DMS79 treated with DMSO at 0.1 percent for 48 hours (cell line): ENCODE measurements around the gene SURF1.
"Not testable (repeated sequence)": the region's sequence is repeated elsewhere in the genome, so short reads cannot be mapped to it uniquely, and the experiment has no call there.

ENCODE experiments used
- DNase-seq: peaks from one replicate; lab custom pipeline; 2025; lab: John Stamatoyannopoulos, UW

Gene SURF1

GRCh38 chr9:133323211-133323610, 33.1 kb downstream of the SURF1 start:
- no peak for DNase-seq

DNA sequence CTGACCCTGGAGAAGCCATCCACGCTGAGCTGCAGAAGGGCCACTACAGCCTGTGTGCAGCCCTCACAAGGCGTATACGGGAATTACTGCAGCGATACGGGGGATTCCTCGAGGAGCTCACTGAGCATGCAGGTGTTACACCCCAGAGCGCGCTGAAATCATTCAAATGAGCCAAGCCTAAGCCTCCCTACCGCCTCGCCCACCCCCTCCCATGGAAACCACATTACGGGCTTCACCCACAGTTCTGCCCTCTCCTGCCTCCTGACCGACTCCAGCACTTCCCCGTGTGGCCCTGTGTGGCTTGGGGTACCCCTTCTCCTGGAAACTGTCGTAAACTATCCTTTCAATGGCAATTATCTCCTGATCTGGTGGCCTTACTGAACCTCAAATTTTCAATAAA, 33.6 kb downstream of the SURF1 start:
- no peak for DNase-seq

GRCh38 chr9:133321411-133321935, 34.8 kb downstream of the SURF1 start:
- DNase-seq, result no peak

GRCh38 chr9:133320421-133320881, 35.8 kb downstream of the SURF1 start:
- no peak for DNase-seq

DNA sequence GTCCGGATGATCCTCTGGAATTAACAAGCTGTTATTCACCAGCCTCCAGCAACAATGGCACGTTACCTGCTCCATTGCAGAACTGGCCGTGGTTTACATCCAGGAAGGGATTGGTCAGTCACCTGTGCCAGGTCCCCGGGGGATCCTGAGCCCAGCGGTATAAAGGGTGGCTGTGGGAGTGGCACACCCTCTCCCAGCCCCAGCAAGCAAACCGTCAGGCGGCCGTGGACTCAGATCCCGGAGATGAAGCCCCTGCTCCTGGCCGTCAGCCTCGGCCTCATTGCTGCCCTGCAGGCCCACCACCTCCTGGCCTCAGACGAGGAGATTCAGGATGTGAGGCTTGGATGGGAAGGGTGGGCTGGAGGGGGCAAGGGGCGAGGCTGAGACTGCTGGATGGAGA, 38.7 kb downstream of the SURF1 start:
- not testable (repeated sequence) for DNase-seq

DNA sequence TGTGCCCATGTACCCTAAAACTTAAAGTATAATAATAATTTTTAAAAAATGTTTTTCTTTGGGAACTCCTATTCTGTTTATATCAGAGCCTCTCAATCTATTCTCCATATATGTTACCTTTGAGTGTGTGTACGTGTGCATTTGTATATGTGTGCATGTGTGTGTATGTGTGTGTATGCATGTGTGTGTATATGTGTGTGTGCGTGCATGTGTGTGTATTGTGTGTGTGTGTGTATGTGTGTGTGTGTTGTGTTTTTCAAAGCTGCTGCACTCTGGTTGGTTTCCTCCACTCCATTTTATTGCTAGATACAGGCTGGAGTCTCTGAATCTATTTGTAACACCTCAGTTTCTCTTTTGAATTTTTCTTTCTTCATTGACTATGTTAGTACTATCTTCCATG, 40.3 kb downstream of the SURF1 start:
- no peak for DNase-seq

GRCh38 chr9:133309608-133310007, 46.7 kb downstream of the SURF1 start:
- DNase-seq, result no peak

DNA sequence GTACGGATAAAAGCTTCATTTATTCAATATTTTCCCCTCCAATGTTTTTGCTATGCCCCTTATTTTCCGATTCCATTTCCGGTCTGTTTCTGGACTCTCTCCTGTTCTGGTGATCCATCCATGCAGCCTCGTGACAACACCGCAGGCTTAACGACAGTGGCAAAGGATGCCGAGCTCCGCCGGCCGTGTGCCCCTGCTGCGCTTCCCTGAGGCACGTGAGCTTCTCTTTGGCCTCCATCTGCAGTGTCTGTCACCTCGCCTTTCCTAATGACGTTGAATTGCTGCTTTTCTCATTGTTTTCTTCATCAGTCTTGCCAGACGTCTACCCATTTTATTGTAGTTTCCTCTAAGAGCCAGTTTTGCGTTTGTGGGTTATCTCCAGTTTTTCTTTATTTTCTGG, 49.0 kb downstream of the SURF1 start:
- DNase-seq, result no peak

DNA sequence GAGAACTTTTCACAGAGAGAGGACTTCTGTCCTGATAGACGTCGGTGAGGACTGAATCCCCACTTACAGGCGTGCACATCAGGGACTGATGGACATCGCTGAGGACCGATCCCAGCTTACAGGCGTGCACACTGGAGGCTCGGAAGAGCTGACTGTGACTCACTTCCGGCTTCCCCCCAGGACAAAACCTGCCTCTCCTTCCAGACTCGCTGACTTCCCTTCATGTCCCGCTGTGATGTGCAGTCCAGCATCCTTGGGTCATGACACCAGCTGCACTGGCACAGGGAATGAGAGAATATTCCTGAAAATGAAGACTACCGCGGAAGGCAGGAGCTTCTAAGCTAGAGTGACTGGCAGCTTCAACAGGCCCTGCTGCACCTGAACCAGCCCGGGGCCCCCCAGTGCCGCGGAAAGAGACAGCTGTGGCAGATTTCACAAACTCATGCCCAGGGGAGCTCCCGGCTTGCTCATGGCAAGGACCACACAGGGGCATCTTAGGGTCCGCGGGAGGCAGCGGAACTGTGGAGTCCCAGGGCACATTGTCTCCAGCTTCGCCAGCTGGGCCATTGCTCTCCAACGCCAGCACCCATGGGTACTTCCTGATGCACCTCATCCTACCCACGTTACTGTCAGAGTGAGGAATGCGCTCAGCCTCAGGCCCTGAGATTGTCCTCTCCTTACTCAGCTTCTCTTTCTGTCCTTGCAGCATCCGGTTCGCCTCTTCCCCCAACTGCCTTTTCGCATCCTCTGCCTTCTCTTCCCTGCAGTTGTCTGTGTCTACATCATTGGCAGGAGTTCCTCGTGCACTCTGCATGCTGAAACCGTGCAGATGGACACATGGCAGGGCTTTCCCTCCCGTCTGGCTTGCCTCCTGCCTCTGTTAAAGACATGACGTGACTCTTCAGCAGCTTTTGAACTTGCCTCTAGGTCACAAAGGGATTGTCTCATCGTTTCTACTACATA, 49.8 kb downstream of the SURF1 start:
- DNase-seq, result no peak

- no peak for DNase-seq
These were observed 50.6 kb downstream of the SURF1 start for GRCh38 chr9:133305731-133306130.

GRCh38 chr9:133304477-133305377, 51.6 kb downstream of the SURF1 start:
- no peak for DNase-seq

DNA sequence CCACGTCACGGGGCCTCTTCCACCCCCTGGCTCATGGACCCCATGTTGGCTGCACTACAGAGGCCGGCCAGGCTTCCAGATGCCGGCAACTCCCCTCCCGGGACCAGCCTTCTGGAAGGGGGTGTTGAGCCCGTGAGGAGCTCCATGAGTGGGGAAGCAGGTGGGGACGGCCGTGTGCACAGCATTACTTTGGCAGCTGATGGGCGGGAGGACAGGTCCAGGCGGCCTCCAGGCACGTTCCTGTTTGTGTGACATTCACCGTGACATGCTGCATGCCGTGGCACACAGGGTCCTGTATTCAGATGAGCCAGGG, 52.2 kb downstream of the SURF1 start:
- no peak for DNase-seq

DNA sequence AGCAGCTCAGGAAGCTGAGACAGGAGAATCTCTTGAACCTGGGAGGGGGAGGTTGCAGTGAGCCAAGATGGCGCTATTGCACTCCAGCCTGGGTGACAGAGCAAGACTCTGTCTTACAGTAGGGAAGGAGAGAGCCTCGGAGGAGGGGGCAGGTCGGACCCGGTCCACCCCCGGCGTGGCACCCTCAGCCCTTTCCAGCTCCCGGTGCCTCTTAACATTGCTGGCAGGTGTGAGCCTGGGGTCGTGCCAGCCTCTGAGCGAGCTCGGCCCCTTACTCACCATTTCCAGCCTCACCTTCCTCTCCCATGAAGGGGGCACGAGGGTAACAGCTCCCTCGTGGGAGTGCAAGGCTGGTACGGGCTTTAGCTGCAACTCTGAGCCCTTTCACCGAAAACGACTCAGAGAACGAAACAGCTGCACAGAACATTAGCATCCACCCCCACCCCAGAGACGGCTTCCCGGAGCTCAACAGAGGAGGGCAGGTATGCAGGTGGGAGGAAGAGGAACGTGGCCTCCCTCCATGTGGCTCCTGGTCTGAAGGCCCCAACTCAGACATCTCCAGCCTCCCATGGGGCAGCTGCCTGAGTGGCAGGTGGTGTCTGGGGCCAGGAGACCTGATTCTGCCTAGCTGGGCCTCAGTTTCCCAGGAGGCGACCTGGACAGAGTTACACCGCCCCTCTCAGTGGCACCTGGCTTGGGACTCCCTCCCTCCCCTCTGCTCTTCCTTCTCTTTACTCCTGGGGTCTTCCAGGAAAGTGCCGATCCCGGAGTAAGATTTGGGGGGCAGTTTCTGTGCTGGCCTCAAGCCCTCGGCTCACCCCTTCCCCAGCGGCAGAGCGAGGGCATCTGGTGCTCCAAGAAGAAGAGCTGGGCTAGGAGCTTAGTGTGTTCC, 52.8 kb downstream of the SURF1 start:
- DNase-seq, result no peak
